GM18907 (cell line): Measurements from ENCODE around the gene GAS6.

ENCODE experiments used
- ATAC-seq: cut with Tn5 transposase; IDR thresholded peaks from one replicate; pipeline ENCODE4 v1.9.1; 2021; ENCODE audit warnings: mild to moderate bottlenecking, moderate library complexity; ENCODE audit not compliant: unreplicated experiment

The GAS6 gene

GRCh38 chr13:113853518-113854237 is 10.2 kb downstream of the GAS6 start:
- ATAC-seq = no peak

DNA sequence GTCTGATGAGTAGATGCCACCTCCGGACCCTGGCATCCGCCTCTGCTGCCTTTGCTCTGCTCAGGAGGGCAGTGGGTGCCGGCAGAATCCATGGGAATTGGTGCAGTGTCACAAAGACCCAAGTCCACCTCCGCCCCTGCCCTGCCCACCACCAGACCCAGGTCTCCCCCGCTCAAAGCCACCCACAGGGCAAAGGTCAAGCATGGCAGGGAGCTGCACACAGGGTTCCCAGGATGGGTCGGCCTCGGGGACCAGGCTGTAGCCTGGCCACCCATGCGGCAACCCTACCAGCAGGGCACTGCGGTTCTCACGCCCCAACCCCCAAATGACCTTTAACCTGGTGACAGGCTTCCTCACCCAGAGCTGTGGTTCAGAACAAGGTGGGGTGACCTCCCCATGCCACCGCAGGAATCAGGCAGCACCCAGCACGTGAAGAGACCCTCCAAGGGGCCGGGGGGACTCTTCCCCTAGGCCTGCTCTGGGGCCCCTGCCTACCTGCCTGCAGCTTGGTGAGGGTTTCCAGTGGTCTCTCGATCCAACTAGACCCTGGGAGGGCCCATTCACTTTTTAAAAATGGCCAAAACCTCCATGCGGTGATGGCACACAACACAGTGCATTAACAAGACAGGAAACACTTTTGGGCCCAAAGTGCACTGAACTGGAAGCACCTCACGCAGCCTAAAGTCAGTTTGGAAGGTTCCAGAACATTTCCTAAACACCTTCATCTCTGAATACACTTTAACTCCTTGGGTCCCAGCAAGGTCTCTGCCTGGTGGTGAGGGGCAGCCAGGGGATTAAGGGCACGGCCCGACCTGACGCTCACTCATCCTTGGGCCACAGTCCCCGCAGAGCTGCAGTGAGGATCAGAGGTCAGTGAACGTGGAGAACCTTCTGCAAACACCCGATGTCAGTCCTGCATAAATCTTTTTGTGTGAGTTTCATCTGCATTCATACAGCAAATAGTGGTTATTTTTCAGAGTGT is 11.0 kb downstream of the GAS6 start:
- no peak for ATAC-seq

DNA sequence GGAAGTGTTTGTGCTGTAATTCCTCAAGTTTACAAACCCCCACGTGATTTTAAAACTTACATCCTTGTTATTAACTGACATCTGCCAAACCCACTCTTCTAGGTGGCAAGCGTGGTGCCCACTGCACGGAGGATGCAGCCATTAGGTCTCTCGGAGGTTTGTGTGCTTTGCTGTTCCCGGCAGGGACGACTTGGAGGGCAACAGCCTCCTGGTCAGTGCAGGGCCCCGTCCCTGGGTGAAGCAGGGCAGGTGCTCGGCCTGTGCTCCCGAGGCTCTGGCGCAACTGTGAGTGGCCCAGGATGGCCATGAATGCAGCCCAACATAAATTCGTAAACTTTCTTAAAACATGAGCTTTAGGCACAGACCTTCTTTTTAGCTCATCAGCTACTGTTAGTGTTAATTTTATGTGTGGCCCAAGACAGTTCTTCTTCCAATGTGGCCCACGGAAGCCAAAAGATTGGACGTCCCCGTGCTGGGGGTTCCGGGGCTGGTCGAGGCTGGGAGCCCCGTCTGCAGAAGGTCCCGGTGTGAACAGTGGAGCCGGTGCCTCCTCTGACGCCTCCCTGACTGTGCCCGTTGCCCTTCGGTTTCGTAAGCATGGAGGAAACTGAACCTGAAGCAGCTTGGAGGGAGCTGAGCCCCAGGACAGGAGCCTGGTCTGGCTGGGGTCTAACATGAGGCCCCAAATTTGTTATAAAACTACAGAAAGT is 11.9 kb downstream of the GAS6 start:
- ATAC-seq = no peak

DNA sequence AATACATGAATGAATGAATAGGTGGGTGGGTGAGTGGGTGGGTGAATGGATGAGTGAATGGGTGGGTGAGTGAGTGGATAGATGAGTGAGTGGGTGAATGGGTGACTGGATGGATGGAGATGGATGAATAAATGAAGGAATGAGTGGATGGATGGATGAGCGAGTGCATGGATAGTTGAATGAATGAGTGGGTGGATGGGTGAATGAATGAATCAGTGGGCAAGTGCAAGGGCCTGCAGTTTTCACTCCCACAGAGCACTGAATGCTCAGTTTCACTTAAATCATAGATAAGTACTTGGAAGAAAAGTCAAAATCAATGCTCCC is 12.4 kb downstream of the GAS6 start:
- no peak for ATAC-seq

DNA sequence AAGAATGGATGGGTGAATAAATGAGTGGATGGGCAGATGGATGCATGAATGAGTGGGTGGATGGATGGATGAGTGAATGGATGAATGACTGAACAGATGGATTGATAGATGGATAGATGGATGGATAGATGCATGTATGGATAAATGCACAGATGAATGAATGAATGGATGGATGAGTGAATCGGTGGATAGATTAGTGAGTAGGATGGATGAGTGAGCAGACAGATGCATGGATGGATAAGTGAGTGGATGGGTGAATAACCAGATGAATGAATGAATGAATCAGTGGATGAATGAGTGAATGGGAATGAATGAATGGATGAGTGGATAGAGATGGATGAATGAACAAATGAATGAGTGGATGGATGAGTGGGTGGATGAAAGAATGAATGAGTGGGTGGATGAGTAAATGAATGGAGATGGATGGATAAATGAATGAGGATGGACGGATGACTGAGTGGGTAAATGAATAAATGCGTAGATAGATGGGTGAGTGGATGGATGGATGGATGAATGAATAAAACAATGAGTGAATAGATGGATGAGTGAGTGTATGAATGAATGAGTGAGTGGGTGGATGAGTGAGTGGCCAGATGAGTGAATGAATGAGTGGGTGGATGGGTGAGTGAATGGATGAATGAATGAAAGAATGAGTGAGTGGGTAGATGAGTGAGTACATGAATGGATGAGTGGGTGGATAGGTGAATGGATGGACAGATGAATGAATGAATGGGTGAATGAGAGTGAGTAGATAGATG is 13.0 kb downstream of the GAS6 start:
- ATAC-seq = no peak

- no peak for ATAC-seq
Measured at GRCh38 chr13:113849981-113850721, 13.7 kb downstream of the GAS6 start.

DNA sequence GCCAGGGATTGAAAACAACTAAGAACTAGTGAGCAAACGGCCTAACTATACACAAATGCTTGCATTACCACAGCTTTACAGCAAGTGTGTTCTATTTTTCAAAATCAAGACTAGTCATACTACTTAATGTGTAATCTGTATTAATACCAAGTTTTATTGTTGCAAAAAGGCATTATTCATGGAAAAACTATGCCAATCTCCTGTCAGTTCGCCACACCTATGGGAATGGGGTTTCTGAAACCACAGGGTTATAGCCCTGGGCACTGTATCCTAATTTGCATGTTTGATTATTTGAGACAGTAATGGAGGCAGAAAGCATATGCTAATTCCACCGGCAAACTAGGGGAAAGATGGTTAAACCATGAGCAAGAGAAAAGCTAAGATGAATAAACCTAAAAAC is 14.3 kb downstream of the GAS6 start:
- no peak for ATAC-seq

DNA sequence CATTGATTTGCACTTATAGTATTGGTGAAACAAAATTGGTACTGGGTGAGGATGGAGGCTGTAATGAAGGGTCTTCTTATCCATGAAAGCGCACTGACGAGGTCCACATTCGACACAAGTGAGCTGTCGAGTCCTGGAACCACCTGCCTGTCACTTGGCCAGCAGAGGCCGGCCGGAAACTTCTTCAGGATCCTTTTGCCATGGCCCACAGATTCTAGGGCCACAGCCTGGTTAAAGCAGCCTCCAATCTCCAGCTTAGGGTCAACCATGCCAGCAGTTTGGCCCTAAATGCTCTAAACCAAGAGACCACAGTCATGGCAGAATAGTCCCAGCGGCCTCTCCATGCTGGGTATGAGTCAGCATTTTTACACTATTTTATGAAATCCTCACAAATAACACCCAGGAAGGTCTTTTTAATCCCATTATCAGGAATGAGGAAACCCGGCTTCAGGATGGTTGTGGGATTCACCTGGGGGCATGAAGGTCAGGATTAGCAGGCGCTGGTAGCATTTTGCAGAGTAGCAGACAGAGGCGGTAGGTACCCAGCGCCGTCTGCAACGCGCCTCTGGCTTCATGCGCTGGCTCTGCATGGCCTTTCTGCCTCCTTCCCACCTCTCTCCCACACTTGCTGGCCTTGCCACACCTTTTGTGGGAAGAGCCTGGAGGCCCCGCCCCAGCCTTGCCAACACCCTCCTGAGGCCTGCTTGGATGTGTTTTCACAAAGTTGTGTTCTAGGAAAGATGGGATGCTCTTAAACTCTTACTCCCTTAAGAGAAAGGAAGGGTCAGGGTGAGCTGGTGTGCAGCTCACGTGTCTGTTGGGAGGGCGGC is 15.2 kb downstream of the GAS6 start:
- ATAC-seq = no peak

- ATAC-seq = no peak
Measured at GRCh38 chr13:113848020-113848419, 15.9 kb downstream of the GAS6 start.

- ATAC-seq = no peak
Measured at GRCh38 chr13:113846636-113847318, 17.1 kb downstream of the GAS6 start.

- ATAC-seq = no peak
Measured at GRCh38 chr13:113845723-113846635, 17.9 kb downstream of the GAS6 start.

- no peak for ATAC-seq
Measured at GRCh38 chr13:113845055-113845454, 18.8 kb downstream of the GAS6 start.

DNA sequence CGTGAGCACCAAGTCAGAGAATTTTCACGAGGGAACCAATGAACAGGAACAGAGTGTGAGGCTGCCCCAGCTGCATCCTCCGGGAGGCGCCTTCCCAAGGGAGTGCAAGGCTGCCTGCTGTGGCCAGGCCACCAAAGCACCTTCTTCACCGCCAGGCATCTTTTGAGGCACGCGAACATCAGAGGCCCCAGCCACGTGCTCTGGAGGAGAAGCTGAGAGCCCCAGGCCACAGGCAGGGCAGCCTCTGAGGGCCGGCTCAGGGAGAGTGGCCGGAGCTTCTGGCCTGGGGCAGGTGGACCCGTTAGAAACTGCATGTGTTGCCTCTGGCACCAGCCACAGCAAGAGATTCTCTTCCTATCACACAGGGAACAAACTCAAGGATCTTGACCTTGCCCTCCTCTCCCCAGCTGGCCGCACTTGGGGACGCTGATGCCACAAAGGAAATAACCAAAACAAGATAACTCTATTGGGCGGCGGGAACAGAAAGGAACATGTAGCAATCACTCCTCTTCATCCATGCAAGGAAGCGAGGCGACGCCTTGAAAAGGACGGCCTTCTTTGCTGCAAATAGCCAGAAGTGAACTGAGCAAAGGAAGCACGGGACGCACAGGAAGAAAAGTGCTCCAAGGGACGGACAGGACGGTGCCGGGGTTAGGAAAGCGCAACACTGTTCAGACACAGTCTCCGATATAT is 19.9 kb downstream of the GAS6 start:
- no peak for ATAC-seq

DNA sequence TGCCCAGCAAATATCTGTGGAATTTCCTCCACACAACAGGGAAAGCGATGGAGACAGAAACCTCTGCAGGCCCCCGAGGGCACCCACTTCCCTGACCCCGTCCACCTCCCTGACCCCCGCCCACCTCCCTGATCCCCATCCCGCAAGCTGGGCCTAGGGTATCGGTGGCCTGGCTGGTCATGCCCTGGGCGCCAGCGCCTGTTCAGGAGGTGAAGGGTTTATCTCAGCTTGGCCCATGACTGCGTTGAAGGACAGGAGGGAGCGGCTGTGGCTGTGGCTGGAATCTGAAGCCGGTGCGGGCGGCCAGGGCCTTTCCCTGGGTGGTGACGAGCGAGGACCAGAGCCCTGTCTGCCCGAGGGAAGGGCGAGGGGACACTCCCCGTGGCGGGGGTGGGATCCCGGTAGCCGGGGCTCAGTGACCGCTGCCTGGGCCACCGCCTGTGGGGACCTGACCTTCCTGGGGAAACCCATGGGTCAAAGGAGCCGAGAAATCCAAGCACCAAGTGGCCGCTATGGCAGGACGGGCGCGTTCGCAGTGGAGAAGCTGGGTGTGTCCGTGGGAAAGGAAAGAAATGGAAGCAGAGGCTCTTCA is 20.7 kb downstream of the GAS6 start:
- no peak for ATAC-seq

- ATAC-seq = no peak
Measured at GRCh38 chr13:113842336-113843062, 21.4 kb downstream of the GAS6 start.

- ATAC-seq = no peak
Measured at GRCh38 chr13:113841353-113841650, 22.6 kb downstream of the GAS6 start.
